CD4-positive, alpha-beta T cell treated with Interleukin-10 for 1 hour (primary cell): ENCODE measurements around the gene MPST.
A peak's percentile ranks its signal among the peaks of the same experiment; 100 is the strongest.
"Not testable (repeated sequence)": the region's sequence is repeated elsewhere in the genome, so short reads cannot be mapped to it uniquely, and the experiment has no call there.

ENCODE experiments used
- DNase-seq: peaks from one replicate; pipeline ENCODE4 v3.0.0-alpha.2; 2020

MPST gene

GRCh38 chr22:37062702-37063381 is 43.3 kb downstream of the MPST start:
- no peak for DNase-seq

GRCh38 chr22:37063431-37064420 is 44.2 kb downstream of the MPST start:
- no peak for DNase-seq

- DNase-seq: no peak
Measured at GRCh38 chr22:37064553-37064952, 45.0 kb downstream of the MPST start.

GRCh38 chr22:37065180-37065579 is 45.6 kb downstream of the MPST start:
- DNase-seq: no peak

GRCh38 chr22:37065961-37066360 is 46.4 kb downstream of the MPST start:
- no peak for DNase-seq

- no peak for DNase-seq
Measured at GRCh38 chr22:37067428-37067827, 47.9 kb downstream of the MPST start.

- no peak for DNase-seq
Measured at GRCh38 chr22:37068859-37069258, 49.3 kb downstream of the MPST start.

- DNase-seq: no peak
Measured at GRCh38 chr22:37069319-37069718, 49.8 kb downstream of the MPST start.

GRCh38 chr22:37069719-37070118 is 50.2 kb downstream of the MPST start:
- no peak for DNase-seq

GRCh38 chr22:37070334-37070733 is 50.8 kb downstream of the MPST start:
- DNase-seq: no peak

GRCh38 chr22:37070744-37071143 is 51.2 kb downstream of the MPST start:
- no peak for DNase-seq

GRCh38 chr22:37071850-37072592 is 52.5 kb downstream of the MPST start:
- not testable (repeated sequence) for DNase-seq

- no peak for DNase-seq
Measured at GRCh38 chr22:37072673-37073072, 53.1 kb downstream of the MPST start.

GRCh38 chr22:37074537-37074936 is 55.0 kb downstream of the MPST start:
- DNase-seq: no peak

GRCh38 chr22:37075046-37075445 is 55.5 kb downstream of the MPST start:
- no peak for DNase-seq

GRCh38 chr22:37075822-37076433 is 56.4 kb downstream of the MPST start:
- DNase-seq: no peak

- peak; percentile 86 for DNase-seq
Measured at GRCh38 chr22:37077802-37078448, 58.4 kb downstream of the MPST start.

- DNase-seq: peak; percentile 14
Measured at GRCh38 chr22:37079158-37079557, 59.6 kb downstream of the MPST start.
